GM19351 (cell line): ENCODE data around the gene TSPEAR.
"Not testable (repeated sequence)": the region's sequence is repeated elsewhere in the genome, so short reads cannot be mapped to it uniquely, and the experiment has no call there.

Experiments
- ATAC-seq: cut with Tn5 transposase; IDR thresholded peaks from one replicate; pipeline ENCODE4 v1.9.1; 2021; ENCODE audit warnings: mild to moderate bottlenecking, moderate library complexity; ENCODE audit not compliant: unreplicated experiment

TSPEAR gene

DNA sequence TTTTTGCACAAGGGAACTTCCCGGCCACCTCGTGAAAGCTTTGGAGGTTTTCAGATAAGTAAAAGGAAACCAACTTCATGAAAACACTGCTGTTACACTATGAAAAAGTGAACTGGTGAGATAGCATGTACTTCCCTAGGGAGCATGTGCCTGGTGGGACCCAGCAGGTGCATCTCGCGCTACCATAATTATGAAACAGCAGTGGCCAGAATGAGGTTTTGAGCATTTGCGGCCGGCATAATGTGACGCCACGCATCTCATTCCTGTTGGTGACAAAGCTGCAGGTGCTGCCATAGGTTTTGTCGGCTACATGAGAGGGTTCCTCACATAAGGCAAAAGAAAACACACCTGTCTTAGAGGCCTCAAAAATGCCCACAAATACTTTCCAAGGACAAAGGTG lies 154.5 kb downstream of the TSPEAR start:
- ATAC-seq: no peak

- no peak for ATAC-seq
Measured at GRCh38 chr21:44555200-44555875, 156.0 kb downstream of the TSPEAR start.

GRCh38 chr21:44552681-44553080 lies 158.7 kb downstream of the TSPEAR start:
- ATAC-seq: no peak

DNA sequence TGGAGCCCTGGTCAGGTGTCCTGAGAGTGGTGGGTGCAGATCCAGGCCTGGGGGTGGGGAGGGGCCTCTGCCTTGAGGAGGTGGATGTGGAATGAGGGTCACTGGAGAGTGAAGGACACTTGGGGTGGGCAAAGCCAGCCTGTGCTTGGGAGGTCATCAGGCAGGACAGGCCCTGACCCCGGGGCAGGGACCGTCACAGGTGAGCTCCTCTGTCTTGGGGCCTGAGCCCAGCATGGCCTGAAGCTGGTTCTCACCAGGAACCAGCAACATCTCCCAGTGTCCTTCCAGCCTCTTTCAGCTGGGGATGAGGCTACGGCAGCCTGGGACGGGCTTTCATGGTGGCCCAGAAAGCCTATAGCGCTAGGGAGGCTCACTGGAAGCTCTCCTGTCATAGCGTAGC lies 159.2 kb downstream of the TSPEAR start:
- ATAC-seq: no peak

DNA sequence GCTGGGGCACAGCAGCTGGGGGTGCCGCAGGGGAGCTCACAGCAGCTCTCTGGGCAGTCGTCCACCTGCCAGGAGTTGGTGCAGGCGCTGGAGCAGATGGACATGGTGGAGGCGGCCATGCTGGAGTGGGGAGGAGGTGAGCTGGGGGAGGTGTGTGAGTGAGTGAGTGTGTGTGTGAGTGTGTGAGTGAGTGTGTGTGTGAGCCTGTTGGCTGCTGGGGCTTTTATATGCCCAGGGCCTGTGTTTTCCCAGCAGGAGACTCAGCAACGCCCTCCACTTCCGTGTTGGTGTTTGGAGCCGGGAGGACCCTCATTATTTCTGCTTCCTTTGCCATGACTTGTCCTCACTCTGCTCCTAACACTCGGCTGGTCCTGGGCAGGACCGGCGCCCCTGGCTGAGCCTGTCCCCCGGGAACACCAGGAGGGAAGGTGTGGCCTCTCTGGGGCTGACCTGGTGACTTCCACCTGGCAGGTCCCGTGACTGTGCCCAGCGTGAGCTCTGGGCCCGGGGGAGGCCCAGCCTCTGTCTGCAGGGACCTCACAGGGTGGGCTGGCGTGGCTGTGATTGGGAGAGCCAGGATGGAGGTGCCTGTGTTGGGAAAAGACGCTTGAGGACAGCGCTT lies 159.9 kb downstream of the TSPEAR start, which contains the start of gene KRTAP10-2:
Gene KRTAP10-2, minus strand, starts transcription at position 166 of the 622 bp plus-strand sequence. Its CDS starts 47 bp downstream, at position 119.
- ATAC-seq: no peak

DNA sequence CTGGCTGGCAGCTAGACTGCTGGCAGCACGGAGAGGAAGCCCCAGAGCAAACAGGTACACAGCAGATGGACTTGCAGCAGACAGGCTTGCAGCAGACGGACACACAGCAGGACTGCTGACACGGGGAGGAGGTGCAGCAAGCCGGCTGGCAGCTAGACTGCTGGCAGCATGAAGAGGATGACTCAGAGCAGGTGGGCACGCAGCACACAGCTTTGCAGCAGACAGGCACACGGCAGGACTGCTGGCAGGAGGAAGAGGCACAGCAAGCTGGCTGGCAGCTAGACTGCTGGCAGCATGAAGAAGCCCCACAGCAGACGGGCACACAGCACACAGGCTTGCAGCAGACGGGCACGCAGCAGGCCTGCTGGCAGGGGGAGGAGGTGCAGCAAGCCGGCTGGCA lies 160.6 kb downstream of the TSPEAR start:
- ATAC-seq: no peak

DNA sequence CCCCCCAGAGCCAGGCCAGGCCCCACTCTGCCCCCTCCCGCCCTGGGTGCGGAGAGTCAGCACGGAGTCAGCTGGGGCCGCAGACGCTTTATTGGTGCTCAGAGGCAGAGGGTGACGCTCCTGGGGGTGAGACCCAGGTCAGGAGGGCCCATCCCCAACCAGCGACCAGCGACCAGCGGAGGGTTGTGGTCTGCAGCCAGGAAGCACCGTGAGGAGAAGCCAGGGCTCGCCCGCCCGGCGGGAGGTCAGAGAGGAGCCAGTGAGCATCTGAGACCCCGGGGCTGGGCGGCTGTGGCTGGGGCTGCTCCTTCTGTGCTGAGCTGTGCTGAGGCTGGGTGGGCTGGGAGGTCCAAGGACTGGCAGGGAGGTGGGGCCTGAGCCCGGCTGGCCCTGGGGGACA lies 161.1 kb downstream of the TSPEAR start:
- ATAC-seq: not testable (repeated sequence)

DNA sequence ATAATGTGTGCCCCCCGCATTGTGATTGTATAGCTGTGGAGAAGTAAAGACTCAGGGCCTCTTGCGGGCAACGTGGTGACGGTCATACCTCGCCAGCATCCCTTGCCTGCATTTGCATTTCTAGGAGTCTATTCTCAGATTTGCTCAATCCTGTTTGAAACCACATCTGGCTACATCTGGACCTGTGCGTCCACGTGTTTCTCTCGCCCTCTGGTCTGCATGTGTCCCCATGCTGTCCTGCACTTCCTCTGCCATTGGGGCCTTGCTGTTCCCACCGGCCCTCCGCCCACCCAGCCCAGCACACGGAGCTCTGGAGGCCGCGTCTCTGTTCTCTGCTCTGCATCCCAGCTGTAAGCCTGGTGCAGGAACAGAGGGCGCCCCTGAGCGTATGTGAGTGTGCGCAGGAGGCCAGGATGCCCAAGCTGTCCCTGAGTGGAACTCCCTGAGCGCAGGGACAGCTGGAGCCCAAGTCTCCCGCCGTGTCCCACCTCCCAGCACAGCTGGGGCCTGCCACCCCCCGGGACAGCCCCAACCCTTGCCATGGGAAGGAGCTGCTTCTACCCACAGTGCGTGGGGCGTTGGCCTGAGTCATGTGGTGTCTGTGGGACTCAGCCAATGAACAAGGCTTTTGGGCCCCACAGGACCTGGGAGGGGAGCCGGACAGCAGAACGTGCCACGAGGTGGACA lies 161.7 kb downstream of the TSPEAR start:
- no peak for ATAC-seq

DNA sequence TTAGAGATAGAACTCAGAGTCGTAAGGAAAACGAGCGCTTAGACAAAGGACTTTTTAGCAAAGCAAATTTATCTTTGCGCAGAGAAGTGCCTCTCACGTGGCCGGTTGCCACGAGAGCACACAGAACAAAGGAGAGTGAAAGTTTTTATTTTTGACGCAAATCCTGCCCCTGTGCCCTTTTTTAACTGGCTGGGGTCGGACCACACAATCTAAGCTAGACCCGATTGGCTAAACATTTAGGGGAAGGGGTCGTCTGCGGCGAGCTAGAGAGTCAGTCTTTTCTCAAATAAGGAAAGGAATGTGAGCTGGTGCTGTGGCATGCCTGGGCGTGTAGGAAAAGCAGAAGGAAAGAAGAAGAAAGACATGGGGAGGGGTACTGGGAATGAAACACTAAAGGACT lies 162.4 kb downstream of the TSPEAR start:
- no peak for ATAC-seq

DNA sequence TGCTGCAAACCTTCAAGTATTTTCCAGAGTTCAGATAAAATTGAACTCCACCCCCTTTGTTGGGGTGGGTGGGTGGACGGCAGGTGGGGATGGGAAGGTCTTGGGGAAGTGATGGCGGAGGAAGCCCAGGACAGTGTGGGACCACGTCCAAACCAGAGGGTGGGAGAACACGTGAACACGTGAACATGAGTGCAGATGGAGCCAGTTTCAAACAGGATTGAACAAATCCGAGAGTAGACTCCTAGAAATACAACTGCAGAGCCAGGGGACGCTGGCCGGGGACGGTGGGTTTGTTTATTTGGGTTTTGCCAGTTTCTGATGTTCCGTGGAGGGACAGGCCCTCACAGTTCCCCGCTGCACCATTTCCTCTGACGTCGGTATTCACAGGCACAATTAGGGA lies 163.0 kb downstream of the TSPEAR start:
- no peak for ATAC-seq

DNA sequence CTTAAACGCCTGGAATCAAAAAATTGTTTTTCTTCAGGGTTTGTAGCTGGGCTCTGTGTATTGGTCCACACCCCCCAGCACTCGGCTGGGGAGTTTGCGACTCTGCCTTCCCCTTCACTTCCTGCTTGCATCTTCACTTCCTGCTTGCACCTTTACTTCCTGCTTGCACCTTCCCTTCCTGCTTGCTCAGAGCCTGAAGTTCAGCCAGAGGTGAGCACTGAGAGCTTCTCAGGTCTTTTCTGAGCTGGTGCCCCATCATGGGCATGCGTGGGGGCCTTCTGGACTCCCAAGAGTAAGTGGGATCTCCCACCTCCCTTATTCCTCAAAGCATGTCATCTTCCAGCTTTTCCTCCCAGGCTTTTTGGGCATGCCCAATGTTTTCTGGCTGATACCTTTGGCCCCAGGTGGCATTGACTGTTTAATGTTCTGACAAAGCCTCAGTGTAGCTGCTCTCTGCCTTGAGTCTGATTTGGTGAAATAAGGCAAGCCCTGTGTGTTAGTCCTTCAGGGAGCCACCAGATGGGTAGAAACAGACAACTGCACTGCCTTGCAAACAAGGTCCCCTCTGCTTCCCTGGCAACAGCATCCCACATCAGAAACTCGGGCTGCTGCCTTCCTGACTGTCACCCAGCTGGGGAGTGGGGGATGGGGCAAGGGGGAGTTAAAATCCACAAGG lies 163.6 kb downstream of the TSPEAR start:
- no peak for ATAC-seq

DNA sequence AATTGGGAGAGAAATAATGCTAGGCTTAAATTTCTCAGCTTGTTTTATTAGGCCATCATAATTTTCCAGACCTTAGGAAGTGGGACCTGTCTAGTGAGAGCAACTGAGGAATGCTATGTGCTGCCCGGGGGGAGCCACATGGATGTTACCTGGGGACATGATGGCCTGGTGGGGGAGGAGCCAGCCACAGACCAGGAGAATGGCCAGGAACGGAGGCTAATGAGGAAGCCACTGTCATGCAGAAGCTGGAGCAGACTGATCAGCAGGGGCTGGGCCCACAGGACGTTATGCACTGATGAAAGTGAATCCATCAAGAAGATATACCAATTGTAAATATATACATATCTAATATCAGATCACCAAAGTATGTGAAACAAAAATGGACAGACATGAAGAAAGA lies 166.8 kb downstream of the TSPEAR start:
- no peak for ATAC-seq

DNA sequence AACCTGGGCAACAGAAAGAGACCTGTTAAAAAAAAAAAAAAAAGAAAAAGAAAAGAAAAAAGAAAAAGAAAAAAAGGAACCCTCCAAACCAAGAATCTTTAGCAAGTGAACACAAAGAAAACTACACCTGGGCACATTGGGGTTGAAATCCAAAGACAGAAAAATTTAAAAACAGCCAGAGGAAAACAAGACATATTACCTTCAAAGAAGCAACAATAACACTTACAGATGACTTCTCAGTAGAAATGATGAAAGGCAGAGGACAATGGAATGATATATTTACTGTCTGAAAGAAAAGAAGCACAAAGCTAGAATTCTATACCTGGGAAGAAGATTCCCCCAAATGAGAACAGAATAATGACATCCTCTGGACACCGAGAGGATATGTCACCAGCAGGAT lies 168.7 kb downstream of the TSPEAR start:
- no peak for ATAC-seq

GRCh38 chr21:44540741-44541288 lies 170.6 kb downstream of the TSPEAR start:
- no peak for ATAC-seq

DNA sequence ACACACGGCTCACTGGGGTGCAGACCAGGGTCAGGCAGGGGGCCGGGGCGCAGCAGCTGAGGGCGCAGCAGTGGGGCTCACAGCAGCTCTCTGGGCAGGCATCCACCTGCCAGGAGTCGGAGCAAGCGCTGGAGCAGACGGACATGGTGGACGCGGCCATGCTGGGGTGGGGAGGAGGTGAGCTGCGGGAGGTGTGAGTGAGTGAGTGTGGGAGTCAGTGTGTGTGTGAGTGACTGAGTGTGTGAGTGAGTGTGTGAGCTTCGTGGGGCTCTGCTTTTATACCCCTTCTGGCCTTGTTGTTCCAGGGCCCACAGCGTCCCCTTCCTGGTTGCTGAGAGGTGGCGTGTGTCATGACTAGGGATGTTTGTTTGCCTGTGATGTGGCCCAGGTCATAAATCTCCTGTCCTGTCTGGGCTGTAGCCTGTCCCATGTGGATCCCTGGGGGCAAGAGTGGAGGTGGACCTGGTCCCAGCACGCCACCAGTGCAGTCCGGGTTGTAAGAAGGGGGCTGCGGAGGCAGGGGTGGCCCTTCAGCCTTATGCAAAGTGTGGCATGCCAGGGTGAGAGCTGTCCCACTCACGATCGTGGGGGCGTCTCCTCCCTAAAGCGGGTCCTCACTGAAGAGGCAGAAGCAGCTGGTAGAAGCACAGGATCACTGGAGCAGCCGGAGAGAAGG lies 171.2 kb downstream of the TSPEAR start, which contains the start of gene KRTAP10-1:
Gene KRTAP10-1, minus strand, starts transcription at position 205 of the 676 bp plus-strand sequence. Its CDS starts 45 bp downstream, at position 160.
- no peak for ATAC-seq

GRCh38 chr21:44539046-44539445 lies 172.3 kb downstream of the TSPEAR start:
- no peak for ATAC-seq

DNA sequence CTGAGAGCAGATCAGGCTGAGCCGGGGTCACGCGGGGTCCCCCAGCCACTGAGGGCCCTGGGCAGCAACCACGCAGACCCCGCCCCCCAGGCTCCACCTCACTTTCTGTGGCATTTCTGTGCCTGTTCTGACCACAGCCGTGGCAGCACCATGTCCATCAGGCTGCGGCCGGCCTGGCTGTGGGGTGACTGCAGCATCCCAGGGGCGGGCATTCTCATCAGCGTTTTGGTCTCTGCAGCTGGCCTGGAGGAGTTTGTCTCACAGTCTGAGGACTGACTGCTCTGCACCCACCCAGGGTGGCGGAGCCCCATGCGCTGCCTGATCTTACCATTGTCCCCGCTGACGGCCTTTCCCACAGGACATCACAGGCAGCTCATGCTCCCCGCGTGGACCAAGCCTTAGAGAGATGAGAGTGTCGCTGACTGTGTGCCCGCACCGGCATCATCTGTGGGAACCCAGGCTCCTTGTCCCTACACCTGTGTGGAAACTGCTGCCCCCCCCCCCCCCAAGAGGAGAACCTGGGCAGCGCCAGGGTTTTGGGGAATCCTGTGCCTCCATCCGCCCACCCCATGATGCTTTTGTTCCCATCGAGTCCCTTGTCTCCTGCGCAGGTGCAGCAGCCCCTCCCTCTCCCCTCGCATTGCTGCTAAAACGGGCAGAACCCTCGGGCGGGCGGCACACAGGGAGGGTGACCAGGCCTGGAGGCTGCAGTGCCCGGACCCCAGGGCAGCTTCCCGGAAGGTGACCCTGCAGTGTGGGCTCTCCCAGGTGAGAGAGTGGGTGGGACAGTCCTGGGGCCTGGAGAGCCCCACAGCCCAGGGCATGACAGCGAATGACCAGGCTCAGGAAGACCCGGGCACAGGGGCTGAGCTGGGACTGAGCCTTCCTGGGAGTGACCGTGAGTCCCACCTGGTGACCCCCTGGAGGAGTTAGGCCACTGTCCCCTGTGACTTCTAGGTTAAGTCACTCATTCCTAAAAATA lies 173.2 kb downstream of the TSPEAR start:
- no peak for ATAC-seq

DNA sequence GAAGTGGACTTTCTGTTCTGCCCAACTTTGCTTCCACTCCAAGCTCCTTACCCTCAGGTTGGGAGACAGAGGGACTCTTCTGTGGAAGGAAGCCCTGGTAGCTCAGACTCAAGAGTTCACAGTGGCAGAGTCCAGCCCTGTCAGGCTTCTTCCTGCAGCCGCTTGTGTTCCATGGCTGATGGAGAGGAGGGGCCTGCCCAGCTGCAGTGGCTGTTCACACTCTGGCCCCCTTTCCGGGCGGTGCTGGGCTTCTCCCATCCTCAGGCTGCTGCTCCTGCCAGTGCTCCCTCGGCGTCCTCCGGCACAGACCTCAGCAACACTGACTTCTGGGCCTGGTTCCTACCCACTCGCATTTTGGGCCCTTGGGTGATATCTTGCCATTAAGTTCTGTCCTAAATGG lies 175.4 kb downstream of the TSPEAR start:
- no peak for ATAC-seq

DNA sequence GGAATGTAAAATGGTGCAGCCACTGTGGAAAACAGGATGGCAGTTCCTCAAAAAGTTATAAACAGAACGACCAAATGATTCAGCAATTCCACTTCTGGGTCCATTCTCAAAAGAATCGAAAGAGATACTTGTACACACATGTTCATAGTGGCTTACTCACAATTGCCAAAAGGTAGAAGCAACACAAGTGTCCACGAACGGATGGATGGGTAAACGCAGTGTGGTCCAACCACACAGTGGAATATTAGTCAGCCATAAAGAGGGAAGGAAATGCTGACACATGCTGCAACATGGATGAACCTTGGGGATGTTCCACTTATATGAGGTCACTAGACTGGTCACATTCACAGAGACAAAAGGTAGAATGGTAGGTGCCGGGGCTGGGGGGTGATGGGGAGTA lies 176.7 kb downstream of the TSPEAR start:
- ATAC-seq: no peak
